NCI-H526 treated with DMSO at 0.1 percent for 48 hours (cell line): ENCODE data around the gene FAM234A.

ENCODE experiments used
- DNase-seq: peaks from one replicate; lab custom pipeline; 2025; lab: John Stamatoyannopoulos, UW

Gene FAM234A

DNA sequence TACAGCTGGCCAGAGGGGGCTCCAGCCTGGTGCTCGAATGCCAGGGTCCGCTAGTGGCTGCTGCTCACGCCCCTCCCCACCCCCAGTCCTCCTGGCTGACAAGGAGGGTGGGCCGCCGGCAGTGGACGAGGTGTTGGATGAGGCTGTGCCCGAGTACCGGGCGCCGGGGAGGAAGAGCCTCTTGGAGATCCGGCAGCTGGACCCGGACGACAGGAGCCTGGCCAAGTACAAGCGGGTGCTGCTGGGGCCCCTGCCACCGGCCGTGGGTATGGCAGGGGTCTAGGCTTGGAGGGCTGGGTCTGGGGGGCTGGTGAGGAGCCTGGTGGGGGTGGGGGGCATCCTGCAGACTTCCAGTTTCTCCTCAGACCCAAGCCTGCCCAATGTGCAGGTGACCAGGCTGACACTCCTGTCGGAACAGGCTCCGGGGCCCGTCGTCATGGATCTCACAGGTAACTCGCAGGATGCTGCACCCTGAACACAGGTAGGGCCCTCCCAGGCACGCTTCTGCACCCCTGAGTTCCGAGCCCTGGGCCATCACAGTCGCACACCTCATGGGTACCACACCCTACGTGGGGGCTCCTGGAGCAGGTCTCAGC lies 47.1 kb downstream of the FAM234A start:
- no peak for DNase-seq

DNA sequence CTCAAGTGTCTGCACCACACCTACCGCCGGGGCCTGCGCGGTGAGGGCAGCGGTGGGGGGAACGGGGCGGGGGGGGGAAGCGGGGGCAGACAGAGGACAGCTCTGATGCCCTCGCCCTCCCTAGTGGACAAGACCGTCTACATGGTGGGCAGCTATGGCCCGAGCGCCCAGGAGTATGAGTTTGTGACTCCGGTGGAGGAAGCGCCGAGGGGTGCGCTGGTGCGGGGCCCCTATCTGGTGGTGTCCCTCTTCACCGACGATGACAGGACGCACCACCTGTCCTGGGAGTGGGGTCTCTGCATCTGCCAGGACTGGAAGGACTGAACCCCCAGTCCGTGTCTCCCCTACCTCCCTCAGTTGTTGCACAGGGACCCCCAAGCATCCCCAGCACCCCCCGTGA lies 47.9 kb downstream of the FAM234A start:
- DNase-seq, result no peak

DNA sequence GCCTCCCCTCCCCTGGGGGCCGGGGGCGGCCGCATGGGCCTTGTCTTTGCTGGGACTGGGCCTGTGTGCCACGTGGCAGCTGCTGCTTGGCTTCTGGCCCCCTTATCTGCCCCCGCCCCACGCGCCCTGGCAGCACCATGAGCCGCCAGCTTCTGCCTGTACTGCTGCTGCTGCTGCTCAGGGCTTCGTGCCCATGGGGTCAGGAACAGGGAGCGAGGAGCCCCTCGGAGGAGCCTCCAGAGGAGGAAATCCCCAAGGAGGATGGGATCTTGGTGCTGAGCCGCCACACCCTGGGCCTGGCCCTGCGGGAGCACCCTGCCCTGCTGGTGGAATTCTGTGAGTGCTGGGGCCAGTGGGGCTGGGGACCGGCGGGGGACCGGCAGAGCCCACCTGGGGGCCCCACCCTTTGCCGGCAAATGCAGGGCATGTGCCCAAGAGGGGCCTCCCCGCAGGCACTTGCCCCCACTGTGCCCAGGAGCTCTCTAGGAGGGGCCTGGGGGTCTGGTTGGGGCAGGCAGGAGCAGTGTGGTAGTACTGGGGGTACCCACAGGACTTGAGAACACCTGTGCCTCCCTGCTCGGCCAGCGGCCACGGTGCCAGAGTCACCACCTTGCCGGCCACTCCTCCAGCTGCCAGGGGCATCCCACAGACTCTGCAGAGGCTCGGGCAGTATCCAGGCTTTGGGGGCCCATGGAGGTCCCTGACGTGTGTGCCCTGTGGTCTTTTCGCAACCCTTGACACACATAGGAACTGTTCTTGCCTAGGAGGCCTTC lies 48.6 kb downstream of the FAM234A start, which contains the start of gene PDIA2:
Gene PDIA2 (plus strand): TSS at position 132 of the 773 bp plus-strand sequence. CDS start 6 bp downstream, at position 138.
- DNase-seq, result no peak

DNA sequence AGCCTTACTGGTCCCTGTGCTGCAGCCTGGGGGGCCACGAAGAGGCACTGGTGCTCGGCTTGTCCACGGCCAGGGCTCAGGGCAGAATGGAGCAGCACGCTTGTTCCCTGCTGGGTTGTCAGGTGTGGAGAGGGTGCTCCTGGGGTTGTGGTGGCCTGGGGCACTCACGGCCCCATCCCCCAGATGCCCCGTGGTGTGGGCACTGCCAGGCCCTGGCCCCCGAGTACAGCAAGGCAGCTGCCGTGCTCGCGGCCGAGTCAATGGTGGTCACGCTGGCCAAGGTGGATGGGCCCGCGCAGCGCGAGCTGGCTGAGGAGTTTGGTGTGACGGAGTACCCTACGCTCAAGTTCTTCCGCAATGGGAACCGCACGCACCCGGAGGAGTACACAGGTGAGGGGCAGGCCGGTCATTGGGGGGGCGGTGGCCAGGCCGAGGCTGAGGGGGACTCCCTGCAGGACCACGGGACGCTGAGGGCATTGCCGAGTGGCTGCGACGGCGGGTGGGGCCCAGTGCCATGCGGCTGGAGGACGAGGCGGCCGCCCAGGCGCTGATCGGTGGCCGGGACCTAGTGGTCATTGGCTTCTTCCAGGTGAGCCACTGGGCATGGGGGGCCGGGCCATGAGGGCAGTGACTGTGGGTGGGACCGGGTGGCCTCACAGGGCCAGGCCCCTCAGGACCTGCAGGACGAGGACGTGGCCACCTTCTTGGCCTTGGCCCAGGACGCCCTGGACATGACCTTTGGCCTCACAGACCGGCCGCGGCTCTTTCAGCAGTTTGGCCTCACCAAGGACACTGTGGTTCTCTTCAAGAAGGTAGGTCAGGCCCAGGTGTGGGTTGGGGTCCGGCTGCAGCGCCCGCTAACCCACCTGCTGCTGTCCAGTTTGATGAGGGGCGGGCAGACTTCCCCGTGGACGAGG lies 49.8 kb downstream of the FAM234A start:
- no peak for DNase-seq

DNA sequence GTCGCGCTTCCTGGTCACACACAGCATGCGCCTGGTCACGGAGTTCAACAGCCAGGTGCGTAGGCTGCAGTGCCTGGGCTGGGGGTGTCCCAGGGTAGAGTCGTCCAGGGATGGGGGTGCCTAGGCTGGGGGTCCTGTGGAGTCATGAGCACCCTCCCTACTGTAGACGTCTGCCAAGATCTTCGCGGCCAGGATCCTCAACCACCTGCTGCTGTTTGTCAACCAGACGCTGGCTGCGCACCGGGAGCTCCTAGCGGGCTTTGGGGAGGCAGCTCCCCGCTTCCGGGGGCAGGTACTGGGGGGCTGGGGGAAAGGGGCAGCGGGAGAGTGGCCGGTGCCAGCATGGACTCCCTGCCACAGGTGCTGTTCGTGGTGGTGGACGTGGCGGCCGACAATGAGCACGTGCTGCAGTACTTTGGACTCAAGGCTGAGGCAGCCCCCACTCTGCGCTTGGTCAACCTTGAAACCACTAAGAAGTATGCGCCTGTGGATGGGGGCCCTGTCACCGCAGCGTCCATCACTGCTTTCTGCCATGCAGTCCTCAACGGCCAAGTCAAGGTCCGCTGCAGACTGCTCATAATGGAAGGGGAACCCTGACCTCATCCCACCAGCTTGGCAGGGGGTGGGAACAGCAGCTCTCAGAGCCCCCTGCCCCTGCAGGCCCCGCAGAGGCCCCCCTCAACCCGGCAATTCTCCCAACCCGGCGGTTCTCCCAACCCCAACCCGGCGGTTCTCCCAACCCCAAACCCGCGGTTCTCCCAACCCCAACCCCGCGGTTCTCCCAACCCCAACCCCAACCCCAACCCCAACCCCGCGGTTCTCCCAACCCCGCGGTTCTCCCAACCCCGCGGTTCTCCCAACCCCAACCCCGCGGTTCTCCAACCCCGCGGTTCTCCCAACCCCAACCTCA lies 50.8 kb downstream of the FAM234A start:
- DNase-seq, result no peak

DNA sequence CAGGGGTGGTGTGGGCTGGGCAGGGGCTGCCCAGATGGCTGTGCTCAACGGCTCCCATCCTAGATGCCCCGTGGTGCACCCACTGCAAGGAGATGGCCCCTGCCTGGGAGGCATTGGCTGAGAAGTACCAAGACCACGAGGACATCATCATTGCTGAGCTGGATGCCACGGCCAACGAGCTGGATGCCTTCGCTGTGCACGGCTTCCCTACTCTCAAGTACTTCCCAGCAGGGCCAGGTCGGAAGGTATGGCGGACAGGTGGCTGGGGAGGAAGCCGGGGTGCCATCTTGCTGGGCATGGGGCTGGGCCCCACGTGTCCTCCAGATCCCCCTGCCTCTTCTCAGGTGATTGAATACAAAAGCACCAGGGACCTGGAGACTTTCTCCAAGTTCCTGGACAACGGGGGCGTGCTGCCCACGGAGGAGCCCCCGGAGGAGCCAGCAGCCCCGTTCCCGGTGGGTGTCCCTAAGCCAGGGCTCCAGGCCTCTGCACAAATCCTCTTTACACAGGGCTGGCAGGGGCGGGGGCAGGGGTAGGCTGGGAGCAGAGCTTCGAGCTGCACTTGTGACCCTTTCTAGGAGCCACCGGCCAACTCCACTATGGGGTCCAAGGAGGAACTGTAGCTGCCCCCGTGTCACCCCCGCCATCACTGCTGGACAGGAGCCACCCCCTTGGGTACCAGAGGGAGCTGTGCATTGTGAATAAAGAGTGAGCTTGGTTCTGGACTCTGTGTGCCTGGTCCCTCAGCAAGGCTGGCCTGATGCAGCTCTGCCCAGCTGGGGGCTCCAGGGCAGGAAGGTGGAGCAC lies 52.1 kb downstream of the FAM234A start:
- DNase-seq, result no peak

DNA sequence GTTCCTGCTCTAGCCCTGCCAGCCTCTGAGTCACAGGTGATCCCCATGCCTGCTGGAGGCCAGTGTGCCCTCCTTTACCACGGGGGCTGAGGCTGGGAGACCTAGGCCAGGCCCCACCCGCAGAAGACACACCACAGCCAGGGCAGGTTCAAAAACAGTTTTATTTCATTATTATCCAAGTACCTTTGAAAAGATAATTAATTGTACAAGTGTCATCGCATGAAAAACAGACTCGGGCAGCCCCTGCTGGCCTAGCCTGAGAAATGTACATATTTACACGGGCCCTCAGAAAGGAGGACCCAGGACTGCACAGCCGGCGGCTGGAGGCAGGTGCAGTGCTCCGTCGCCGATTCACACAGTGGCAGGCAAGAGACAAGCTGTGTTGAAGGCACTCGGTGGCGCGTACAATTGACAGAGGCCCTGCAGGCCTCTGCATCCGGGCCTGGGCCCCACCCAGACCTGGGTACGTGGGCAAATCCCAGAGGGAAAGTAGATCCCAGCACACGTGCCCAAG lies 52.7 kb downstream of the FAM234A start:
- no peak for DNase-seq

DNA sequence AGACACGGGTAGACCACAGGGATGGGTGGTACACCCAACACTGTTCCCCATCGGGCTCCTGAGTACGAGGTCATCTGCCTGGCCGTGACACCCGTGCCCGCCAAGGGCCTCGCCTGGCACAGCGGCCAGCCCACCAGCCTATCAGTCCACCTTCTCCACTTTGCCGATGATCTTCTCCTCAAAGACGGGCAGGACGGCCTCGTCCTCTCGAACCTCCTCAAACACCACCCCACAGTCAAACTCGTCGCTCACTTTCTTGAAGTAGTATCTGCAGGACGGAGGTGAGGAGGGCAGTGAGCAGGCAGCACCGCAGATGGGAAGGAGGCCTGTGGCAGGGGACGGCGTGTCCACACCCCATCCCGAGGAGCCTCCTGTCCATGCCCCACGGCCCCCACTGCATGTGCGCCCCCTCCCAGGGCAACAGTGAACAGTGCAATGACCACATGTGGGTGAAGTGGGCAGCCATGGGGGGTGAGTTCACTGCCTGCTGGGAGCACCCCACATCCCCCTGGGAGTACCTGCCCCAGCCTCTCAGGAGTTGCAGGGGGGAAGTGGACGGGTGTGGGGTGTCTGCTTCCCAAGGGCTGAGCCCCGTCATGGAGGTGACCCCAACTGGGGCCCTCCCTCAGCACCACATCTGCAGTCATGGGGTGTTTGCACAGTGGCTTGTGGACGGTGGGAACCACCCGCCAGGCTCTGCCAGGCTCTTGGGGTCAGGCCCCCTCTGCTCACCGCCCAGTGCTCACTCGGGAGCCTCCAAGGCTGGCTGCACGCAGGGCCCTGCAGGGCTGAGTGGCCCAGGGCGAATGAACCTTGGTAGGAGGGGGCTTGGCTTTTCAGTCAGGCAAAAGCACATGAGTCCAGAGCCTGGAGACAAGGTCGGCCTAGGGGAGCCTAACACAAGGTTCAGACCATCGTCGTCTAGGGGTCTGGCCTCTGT lies 53.6 kb downstream of the FAM234A start:
- no peak for DNase-seq

DNA sequence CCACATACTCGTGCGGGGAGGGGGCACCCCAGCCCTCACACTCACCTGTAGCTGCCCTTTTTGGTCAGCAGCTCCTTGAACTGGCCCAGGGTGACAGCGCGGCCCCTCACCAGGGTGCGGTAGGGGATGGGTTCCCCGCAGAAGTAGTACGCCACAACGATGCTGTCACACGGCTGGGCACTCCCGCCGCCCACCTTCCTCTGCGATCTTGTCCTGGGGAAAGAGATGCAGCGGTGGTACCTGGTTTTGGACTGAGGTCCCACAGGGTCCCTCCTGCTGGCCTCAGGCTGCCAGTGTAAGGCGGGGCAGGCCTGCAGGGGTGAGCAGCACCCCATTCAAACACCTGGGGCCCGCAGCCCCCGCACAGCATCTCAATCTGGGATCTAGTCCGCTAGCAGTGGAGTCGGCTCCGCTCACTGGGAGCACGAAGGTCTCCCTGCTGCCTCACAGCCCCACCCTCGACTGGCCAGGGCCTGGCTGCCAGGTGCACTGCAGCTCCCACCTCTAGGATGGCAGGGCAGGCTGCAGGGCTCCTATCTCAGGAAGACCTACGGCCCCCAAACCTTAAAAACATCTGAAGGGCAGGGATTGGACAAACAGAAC lies 54.9 kb downstream of the FAM234A start:
- no peak for DNase-seq

DNA sequence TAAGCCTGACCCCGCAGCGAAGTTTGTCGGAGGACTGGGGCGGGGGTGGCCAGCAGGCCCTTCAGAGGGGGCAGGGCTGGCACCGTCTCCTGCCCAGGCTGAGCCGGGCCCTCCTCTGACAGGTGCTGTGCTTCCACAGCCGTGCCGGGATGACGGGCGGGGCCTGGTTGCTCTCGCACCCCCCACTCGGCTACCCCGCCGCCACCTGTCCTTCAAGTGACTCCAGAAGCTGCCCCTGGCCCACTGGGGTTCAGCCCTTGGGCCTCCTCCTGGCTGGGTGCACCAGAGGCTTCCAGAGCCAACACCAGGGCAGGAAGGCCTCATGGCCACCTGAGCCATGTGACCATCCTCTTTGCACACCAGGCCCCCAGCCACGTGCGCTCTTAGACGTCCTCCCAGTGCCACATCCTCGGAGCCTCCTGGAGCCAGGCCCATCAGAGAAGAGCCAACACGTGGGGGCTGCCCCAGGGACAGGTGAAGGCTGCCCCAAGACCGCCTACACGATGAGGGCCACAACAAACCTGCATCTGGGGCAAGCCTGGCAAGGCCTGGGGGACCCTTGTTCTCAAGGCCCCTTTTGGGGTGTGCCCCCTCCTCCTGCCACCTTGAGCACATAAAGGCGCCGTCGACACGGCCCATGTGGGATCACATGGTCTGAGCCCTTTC lies 55.5 kb downstream of the FAM234A start:
- no peak for DNase-seq

DNA sequence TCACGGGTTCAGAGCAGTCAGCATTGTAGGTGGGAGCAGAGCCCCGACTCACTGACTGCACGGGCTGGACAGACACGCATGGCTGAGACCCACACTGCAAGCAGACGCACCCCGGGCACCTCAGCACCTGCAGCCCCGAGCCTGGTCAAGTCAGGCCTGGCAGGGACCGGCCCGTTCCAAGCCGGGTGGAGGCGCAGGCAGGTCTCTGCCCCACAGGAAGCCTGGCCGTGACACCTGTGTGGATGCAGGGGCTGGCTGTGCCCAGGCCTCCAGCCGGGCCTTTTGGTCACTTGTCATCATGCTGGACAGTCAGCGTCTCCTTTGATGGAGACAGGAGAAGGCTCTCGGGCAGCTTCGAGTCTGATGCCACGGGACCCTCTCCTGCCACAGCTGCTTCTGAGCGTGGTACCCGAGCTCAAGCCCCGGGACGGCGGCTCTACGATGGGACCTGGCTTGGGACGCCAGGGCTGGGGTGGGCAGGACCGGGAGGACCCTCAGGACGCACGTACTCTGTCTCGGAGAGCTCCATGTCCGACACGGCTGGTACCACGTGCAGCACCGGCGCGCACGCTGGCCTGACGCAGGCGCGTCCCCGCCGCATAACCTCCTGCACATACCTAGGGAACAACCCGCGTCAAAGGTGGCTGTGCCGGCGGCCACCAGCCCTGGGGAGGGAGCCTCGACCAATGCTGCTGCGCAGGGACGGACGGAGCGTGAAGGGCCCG lies 56.2 kb downstream of the FAM234A start:
- no peak for DNase-seq

DNA sequence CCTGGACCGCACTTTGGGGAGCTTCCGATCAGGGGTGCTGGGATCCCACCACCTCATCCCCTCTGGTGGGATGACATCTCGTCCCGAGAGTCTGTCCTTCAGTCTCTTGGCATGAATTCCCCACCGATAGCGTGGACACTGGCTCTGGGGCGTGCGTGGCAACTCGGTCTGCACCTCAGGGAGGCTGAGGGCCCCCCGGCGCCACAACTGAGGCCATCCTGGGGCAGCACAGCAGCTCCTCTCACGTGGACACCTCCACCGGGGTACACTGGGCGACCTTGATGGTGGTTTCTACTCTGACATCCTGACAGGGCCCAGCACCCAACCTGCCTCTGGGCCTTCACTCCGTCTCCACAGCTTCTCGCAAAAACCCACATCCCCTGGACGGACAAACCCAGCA lies 56.9 kb downstream of the FAM234A start:
- no peak for DNase-seq

DNA sequence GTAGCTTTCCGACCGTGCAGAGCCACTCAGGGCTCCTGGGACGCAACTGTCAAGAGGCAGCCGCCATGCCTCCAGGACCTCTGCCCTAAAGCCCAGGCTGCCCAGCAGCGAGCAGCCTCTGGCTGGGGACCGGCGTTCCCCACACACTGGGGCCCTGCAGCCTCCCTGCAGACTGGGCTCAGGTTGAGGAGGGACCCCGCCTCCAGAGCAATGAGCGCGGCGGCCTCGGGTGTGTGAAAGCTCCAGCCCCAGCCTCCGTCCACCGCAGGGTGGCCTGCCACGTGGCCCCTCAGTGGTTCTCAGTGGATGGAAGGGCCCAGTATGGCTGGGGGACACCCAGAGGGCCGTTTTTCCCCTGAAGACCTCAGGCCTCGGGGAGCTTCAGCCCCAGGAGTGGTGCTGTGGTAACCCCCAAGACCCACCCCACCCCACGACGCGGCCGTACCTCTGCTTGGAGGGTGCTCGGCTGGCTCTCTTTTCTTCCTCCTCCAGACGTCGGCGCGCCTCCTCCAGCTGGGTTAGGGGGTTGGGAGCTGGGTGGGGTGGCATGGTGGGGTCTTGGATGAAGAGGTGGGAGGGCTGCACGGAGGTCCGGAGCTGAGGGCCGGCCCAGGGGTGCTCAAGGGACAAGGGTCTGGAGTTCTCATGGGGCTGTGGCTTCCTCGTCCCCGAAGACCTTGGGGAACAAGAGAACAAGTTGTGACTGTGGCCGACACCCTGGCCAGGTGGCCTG lies 58.6 kb downstream of the FAM234A start:
- no peak for DNase-seq

DNA sequence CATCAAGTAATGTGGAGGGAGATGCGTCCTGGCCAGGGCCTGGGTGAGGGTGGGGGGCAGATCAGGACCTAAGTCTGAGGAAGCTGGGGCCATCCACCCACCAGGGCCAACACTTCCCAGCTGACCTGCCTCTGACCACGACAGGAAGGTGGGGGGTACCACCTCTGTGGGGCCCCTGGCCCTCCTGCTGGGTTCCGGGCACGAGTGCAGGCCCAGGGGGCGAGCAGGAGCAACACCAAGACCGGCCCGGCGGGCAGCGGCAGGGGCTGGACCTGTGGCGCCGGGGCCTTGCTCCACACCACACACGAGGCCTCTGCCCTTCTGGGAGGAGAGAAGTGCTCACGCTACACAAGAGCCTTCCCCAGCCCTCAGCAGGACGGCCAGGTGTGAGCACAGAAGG lies 61.7 kb downstream of the FAM234A start:
- no peak for DNase-seq

DNA sequence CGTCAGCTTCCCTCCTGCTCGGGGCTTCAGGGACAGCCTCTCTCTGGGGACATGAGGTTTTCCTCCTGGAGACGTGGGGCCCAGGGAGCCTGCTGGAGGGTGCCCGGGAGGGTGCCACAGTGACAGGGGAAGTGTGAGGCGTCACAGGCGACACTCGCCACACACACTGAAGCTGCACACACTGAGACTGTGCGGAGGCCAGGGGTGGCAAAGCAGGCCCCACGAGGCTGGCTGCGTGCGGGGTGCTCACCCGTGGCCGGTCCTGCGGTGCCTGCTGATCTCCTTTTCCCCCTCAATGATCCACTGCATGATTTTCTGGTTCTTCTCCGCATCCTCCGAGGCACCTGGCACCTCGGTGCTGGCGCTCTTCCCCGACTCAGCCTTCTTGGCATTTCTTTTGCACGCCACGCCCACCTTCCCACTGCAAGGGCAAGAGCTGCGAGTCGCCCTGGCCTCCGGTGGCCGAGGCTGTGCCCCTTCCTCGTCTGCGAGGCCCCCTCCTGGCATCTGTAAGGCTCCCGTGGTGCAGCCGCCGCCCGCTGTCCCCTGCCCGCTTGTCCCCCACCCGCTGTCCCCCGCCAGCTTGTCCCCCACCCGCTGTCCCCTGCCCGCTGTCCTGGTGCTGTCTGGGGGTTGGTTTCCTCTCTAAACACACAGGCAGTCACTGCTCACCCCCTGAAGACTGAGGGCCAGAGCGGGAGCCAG lies 62.3 kb downstream of the FAM234A start:
- DNase-seq, result no peak

DNA sequence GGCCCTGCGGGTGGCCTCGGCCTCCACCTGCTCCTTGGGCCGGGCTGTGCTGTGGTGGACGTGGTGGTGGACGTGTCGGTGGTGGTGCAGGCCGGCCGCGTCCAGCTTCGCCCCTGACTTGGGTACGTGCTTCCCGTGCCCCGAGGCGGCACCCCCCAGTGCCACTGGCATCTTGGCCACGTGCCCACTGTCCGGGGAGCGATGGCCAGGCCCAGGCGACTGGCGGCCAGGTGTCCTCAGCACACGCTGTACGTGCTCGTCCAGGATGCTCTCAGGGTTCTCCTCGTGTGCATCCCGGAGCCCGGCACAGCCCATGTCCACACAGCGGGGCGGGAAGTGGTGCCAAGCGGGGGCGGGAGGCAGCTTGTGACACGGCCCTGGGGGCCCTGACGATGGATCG lies 63.2 kb downstream of the FAM234A start:
- DNase-seq, result no peak
